A673 (cell line): ENCODE results near the gene MPC1. TPM values are rescaled to one million over a fixed set of nuclear protein-coding genes. Genes with fewer than 3 reads are reported as not detected.

Experiments used
- BruUV-seq: library from RNA; stranded (reverse); fragments of 400-500 nt; replicated peaks from 2 replicates; lab custom pipeline; 2021; lab: Mats Ljungman, UMichigan
- CTCF ChIA-PET: fragments of 300-600 bp; sonication (Branson Sonifier 250); formaldehyde crosslinking; loops from one replicate; lab custom pipeline; 2022; ENCODE audit warnings: antibody characterized with exemption; lab: Charles Lee
- POLR2A ChIA-PET: fragments of 300-600 bp; sonication (Branson Sonifier 250); formaldehyde crosslinking; loops from one replicate; lab custom pipeline; 2022; ENCODE audit warnings: antibody characterized with exemption; ENCODE audit not compliant: low non-redundant PET; lab: Charles Lee
- DNase-seq: peaks from one replicate; pipeline ENCODE4 v3.0.0-alpha.2; 2015; ENCODE audit warnings: low spot score
- H3K27ac ChIP-seq: fragments of 200-600 bp; sonication (generic); 2 replicates; pipeline ENCODE4 v1.5.1; 2016; ENCODE audit warnings: mixed run types, low read depth, mild to moderate bottlenecking, mixed read lengths, antibody characterized with exemption, low read length; ENCODE audit not compliant: poor library complexity, severe bottlenecking
- H3K27me3 ChIP-seq: fragments of 200-600 bp; sonication (generic); replicated peaks from 2 replicates; pipeline ENCODE4 v1.6.1; 2017; ENCODE audit warnings: mixed run types, low read depth, mild to moderate bottlenecking, mixed read lengths, antibody characterized with exemption, low read length; ENCODE audit not compliant: insufficient read depth, poor library complexity
- H3K36me3 ChIP-seq: fragments of 200-600 bp; sonication (generic); 2 replicates; pipeline ENCODE4 v1.6.1; 2016; ENCODE audit warnings: mixed run types, mild to moderate bottlenecking, mixed read lengths, antibody characterized with exemption, low read length; ENCODE audit not compliant: insufficient read depth, poor library complexity, severe bottlenecking
- H3K4me1 ChIP-seq: fragments of 200-600 bp; sonication (generic); 2 replicates; pipeline ENCODE4 v1.6.1; 2017; ENCODE audit warnings: mixed run types, mild to moderate bottlenecking, mixed read lengths, antibody characterized with exemption, low read length; ENCODE audit not compliant: insufficient read depth, poor library complexity, severe bottlenecking
- H3K4me3 ChIP-seq: fragments of 200-600 bp; sonication (generic); 2 replicates; pipeline ENCODE4 v1.5.1; 2016; ENCODE audit warnings: low read depth, mixed run types, mild to moderate bottlenecking, mixed read lengths, low read length; ENCODE audit not compliant: poor library complexity, severe bottlenecking
- H3K9me3 ChIP-seq: fragments of 200-600 bp; sonication (generic); 2 replicates; pipeline ENCODE4 v1.6.1; 2016; ENCODE audit warnings: mixed run types, low read depth, mild to moderate bottlenecking, mixed read lengths, antibody characterized with exemption, low read length; ENCODE audit not compliant: poor library complexity, severe bottlenecking
- EZH2 ChIP-seq: fragments of 200-600 bp; sonication (generic); IDR thresholded peaks from 2 replicates; pipeline ENCODE4 v1.6.1; 2017; ENCODE audit warnings: borderline replicate concordance, low read depth, mild to moderate bottlenecking, mixed read lengths, antibody characterized with exemption, low read length; ENCODE audit not compliant: poor library complexity, severe bottlenecking
- intact Hi-C: fragments of 100-400 bp; cut with micrococcal nuclease; formaldehyde crosslinking; loops from one replicate; pipeline ENCODE4 v1.10.0; 2022; ENCODE audit not compliant: unreplicated experiment
- total RNA-seq: library from RNA; stranded (reverse); gene quantifications from 2 replicates; pipeline ENCODE4 v1.2.3, GENCODE V29; 2021
- TF ChIP-seq, protein P1 (sequence below): fragments of 300-800, 200-600 bp; sonication (generic); conservative IDR thresholded peaks from 2 replicates; pipeline ENCODE4 v1.5.1; 2017; ENCODE audit warnings: low read depth, mild to moderate bottlenecking, antibody characterized with exemption, low read length, moderate library complexity, mixed read lengths

MPC1 gene
- total RNA-seq, 1 experiment from 2014 or later = 35.9 TPM

- H3K36me3 ChIP-seq = peaks cover 32% of the 10 kb centered on the region
- CTCF ChIA-PET = no interaction called here
Measured at GRCh38 chr6:166323395-166323794, 59.3 kb downstream of the MPC1 start.

GRCh38 chr6:166318649-166319600 is 63.8 kb downstream of the MPC1 start:
- peaks cover 17% of the 10 kb centered on the region for H3K36me3 ChIP-seq
- no peaks in the 10 kb centered on the region for H3K4me1 ChIP-seq
- H3K4me3 ChIP-seq = no peak overlapping the region
- no peak for DNase-seq
- CTCF ChIA-PET = interaction anchor here (1.7 kb wide), 1 partner anchor 82 kb away, joined by 4 read pairs; no protein-coding TSS in a partner anchor
- POLR2A ChIA-PET = no interaction called here
- H3K9me3 ChIP-seq = no peaks in the 10 kb centered on the region
- BruUV-seq = no TSS peak
- no peaks in the 10 kb centered on the region for H3K27me3 ChIP-seq
- no peak for TF ChIP-seq EZH2
- intact Hi-C loops = no loop called here
- H3K27ac ChIP-seq = no peak overlapping the region

More at GRCh38 chr6:166323395-166323794, 59.3 kb downstream of the MPC1 start:
- BruUV-seq = no TSS peak
- Histone ChIP-seq H3K27ac (no peak overlapping the region), H3K4me3 (no peak overlapping the region), H3K9me3 (no peaks in the 10 kb centered on the region), H3K4me1 (no peaks in the 10 kb centered on the region), H3K27me3 (no peaks in the 10 kb centered on the region)
- intact Hi-C loops = no loop called here
- POLR2A ChIA-PET = no interaction called here
- no peak for DNase-seq
- TF ChIP-seq, protein P1, sequence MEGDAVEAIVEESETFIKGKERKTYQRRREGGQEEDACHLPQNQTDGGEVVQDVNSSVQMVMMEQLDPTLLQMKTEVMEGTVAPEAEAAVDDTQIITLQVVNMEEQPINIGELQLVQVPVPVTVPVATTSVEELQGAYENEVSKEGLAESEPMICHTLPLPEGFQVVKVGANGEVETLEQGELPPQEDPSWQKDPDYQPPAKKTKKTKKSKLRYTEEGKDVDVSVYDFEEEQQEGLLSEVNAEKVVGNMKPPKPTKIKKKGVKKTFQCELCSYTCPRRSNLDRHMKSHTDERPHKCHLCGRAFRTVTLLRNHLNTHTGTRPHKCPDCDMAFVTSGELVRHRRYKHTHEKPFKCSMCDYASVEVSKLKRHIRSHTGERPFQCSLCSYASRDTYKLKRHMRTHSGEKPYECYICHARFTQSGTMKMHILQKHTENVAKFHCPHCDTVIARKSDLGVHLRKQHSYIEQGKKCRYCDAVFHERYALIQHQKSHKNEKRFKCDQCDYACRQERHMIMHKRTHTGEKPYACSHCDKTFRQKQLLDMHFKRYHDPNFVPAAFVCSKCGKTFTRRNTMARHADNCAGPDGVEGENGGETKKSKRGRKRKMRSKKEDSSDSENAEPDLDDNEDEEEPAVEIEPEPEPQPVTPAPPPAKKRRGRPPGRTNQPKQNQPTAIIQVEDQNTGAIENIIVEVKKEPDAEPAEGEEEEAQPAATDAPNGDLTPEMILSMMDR = no peak
- TF ChIP-seq EZH2 = no peak

GRCh38 chr6:166318227-166318626 is 64.5 kb downstream of the MPC1 start:
- H3K4me3 ChIP-seq = no peak overlapping the region
- BruUV-seq = no TSS peak
- TF ChIP-seq, protein P1 = no peak
- TF ChIP-seq EZH2 = no peak
- H3K9me3 ChIP-seq = no peaks in the 10 kb centered on the region
- ChIA-PET CTCF (interaction anchor here (1.7 kb wide), 1 partner anchor 82 kb away, joined by 4 read pairs; no protein-coding TSS in a partner anchor), POLR2A (no interaction called here)
- intact Hi-C loops = no loop called here
- peaks cover 14% of the 10 kb centered on the region for H3K36me3 ChIP-seq
- DNase-seq = no peak
- no peaks in the 10 kb centered on the region for H3K27me3 ChIP-seq
- no peaks in the 10 kb centered on the region for H3K4me1 ChIP-seq
- no peak overlapping the region for H3K27ac ChIP-seq
